HG02885 (cell line): ENCODE results near the gene ISX.

Experiments
- ATAC-seq: cut with Tn5 transposase; IDR thresholded peaks from one replicate; pipeline ENCODE4 v1.9.1; 2021; ENCODE audit warnings: mild to moderate bottlenecking; ENCODE audit not compliant: unreplicated experiment, poor library complexity

ISX gene

DNA sequence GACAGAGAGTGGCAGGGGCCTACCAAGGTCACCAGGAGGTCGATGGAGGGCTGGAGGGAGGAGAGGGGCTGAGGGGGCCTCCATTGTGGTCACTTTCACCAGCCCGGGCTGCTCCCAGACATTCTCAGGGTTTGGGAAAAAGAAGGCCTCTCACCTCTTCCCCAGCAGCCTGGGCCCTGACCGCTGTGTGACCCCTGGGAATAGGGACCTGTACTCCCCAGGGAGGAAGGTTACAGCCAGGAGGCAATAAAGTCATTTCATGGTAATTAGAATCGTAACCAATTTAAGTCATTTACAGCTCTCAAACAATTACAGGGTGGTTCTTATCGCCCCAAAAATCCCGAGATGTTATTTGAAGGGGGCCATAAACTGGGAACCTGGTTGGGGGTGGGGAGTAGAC lies 37.8 kb downstream of the ISX start:
- no peak for ATAC-seq

DNA sequence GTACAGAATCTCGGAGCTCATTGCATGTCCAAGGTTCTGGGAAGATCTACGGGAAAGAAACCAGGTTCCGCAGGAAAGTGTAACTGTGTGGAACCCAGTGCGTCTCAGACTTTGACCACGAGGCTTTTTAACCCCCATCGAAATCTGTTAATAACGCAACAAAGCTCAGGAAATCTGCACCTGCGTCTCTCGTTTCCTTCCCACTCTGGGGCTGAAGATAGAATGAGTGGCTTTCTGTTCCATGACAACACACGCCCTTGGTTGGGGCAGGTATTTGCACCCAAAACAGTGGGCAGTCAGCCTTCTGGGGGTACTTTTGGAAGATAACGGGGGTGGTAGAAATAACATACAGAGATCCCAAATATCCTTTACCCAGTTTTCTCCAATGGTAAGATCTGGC lies 38.5 kb downstream of the ISX start:
- ATAC-seq = no peak

DNA sequence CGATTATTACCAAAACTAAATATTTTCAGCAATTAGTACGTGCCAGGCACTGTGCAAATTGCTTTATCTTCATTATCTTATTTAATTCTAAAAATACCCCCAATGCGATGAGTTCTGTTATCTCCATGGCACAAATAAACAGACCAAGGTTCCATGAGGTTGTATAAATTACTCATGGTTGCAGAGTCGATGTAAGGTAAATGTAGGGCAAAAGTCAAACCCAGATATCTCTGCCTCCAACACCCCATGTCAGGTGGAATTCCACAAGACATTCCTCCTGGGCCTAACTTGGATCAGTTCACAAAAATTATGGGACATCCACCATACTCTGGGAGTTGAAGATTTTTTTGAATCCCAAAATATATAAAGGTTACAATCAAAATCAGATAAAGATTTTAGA lies 43.7 kb downstream of the ISX start:
- ATAC-seq = no peak

DNA sequence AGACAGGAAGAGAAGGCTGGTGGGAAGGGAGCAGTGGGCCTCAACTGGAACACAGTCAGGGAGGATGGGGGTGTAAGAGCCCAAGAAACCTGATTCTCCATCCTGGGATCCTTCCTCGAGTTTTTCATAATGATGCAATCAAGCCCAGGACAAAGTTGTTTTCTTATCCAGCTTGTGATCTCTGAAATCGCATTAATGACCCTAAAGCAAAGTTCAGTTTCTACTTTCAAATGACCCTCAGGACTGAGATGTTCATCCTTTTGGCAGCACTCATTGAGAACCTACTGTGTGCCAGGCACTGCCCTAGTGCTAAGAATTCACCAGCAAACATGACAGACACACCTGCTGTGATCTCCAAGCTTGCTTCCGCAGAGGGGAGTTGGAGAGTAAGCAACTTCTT lies 45.3 kb downstream of the ISX start:
- no peak for ATAC-seq

DNA sequence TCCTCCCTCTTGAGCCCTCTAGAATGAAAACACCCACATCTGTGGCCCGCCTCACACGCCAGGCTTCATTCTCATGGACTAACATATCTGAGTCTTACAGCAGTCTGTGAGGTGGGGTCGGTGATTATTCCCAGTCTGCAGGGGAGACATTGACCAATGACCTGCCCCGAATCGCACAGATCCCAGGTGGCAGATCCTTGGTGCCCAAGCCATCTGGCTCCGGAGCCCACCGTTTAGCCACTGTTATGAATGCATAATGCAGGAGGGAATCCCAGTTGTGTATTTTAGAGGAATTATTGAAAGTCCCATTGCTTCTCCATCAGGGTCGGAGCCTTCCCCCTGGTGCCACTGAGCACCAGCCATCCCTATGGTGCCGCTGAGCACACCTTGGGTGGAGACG lies 47.4 kb downstream of the ISX start:
- ATAC-seq = no peak

DNA sequence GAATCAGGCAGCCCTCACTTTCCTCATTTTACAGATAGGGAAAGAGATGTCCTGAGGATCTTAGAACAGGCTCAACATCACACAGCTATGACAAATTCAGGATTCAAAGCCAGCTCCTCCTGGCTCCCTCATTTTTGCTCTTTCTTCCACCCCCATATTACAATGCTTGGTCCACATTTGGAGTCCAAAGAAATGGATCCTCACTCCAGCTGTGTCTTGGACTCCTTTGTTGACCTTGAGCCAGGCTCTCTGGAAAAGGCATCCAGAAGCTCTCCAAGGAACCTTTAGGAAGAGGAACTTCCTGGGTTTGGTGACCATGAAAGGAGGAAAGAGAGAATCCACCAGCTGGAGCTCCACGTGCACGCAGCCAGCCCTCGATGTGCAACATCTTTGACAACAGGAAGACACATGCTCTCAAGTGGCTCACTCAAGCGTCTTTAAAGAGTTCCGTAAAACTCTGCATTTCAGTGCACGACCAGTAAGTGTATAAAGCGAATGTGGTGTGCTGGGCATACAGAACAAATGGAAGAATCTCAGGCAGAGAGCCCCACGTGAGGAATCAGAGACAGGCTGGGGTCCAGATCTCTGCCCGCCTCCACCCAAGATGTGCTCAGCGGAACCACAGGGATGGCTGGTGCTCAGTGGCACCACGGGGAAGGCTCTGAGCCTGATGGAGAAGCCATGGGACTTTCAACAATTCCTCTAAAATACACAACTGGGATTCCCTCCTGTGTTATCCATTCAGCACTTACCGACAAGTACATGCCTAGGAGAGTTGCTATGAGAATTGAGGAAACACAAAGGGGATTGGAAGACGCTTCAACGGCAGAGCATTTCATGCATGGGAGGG lies 48.4 kb downstream of the ISX start:
- ATAC-seq = no peak

DNA sequence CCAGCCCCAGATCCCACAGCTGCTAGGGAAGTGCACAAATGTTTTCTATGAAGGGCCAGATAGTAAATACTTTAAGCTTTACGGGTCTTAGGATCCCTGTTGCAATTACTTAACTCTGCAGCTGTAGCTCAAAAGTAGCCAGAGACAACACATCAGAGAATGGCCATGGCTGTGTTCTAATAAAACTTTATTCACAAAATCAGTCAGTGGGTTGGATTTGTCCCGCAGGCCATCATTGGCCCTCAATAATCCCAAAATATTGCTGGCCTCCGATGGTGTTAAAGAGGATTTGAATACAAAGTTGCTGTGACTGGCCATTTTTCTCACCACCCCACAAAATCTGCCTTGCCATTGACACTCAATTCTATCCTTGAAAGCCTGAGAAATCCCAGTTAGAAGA lies 49.6 kb downstream of the ISX start:
- no peak for ATAC-seq

DNA sequence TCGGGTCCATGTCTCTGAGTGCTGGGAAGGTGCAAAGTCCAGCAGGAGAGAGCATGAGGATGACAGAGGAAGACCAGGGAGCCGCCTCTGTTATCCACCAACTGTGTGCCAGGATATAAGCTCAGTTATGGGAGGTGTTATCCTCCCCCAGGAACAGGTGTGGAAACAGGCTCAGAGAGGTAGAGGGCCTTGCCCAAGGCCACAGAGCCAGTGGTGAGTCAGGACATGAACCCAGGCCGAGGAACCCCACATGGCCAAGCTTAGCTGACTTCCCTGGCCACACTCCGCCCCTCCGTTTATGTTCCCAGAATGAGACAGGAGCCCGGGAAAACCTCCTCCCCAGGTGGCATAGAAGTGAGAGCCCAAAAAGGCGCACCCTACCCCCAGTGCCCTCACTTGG lies 50.3 kb downstream of the ISX start:
- no peak for ATAC-seq

DNA sequence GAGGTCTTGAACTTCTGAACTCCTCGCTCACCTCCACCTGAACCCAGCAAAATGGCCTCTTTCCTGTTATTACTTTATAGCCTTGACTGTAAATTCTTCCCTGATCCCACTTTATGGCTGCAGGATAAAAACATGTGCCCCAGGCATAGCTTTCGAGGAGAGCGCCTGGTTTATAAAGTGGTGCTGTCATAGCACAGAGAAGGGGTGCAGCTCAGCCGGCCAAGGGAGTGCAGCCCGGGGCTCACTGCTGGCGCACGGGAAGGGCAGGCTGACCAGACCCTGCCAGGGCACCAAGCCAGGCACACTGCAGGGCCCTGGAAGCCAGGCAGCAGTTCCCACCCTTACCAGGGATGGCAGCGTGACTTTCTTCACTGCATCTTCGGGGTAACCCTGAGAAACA lies 50.9 kb downstream of the ISX start:
- ATAC-seq = no peak

DNA sequence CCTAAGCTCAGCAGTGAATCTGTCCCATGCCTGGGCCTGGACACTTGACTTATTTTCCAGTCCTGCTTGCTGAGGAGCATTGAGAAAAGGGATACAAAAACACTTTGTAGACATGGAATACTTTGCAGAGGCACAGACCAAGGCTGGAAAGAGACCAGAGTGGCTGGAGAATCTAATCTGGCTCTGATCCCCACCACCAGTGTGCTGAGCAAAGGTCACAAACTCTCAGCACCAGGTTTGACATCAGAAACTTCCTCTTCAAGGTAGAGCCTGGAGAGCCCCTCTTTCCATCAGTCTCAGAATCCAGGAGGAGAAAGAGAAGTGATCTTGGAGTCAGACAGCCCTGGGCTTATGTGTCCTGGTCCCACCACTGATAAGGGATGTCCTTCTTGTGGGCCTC lies 53.5 kb downstream of the ISX start:
- no peak for ATAC-seq

DNA sequence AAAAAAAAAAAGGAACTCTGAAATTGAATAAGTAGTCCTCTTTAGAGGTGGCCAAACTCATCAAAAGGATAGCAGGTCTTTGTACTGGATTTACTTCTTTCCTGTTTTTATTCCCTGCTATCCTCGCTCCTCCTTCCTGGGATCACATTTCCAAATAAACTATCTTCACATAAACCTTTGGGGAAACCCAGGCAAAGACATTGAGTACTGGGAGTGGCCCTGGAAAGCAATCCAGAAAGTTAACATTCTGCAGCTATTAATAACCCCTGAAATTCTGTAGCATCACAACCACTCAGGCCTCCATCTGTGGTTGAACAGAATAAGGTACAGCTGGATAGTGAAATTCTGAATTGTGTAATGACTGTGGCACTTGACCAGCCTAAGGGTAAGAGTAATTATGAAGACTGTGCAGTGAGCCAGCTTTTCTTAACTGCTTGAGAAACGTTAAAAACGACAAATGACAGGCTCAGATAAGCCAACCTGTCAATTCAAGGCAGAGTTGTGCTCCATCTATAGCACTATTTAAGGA lies 58.8 kb downstream of the ISX start:
- no peak for ATAC-seq

DNA sequence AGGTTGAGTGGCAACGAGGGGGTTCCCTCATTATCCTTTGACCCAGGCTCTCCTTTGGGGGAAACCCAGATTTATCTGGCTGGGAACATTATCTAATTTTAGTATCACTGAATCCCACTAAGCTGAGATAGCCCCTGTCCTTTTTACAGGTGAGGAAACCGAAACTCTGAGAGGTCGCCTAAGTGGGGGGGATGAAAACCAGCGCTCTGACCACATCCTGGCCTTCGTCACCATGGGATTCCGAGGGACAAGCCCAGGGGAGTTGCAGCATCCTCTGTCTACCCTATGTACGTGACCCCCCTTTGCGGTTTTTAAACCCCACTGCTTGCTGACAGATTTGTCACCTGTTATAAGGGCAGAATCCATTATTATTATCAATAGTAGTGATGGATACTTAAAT lies 61.0 kb downstream of the ISX start:
- peak; percentile 60 for ATAC-seq

DNA sequence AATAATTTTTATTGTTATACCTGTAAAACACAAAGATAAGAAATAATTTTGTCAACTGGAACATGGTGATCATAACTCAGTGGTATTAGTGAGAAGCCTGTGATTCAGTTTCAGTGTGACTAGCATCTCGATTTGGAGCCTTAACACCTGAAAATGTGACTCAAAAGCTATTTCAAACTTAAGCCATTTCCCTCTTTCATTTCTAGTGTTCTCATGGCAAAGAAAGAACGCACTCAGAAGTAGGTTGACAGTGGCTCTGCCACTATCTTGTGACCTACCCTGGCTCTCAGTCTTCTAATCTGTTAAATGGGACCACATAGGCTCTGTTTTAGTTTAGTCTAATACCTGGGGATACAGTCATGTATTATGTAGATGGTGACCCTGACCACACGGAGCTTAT lies 62.7 kb downstream of the ISX start:
- ATAC-seq = peak; percentile 53

DNA sequence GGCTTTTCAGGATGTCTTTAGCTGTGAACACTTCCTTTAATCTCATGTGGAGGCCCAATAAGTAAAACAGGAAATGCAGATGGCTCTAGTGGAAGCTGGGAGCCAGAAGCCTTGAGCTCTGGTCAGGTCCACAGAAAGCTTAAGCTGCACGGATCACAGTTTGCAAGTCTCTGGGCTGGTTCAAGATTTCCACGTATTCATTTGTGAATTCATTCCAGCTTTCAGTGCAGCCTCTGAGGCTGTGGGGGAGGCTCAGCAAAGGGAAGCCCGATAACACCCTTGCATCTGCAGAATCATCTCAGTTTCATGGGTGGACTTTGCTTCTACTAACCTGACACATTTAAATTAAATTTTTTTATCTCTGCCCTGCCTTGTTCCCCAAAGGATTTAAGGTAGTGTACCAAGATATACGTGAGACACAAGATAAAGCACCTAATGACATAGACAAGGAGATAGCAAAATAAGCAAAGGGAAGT lies 65.6 kb downstream of the ISX start:
- ATAC-seq = no peak

DNA sequence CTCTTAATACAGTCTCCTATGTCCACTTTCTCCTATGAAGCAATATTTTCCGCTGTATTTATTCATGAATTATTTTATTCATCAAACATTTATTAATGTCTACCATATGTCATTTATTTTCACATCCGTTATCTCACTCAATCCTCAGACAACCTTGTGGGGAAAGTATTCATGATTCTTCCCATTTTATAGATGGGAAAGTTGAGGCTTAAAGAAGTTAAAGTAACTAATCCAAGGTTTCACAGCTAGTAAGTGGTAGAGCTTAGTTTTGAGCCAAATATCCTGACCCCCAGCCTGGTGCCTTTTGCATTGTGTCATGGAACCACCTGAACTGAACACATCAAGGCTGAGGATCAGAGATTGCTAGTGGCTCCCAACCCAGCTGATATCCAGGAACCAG lies 66.6 kb downstream of the ISX start:
- no peak for ATAC-seq

DNA sequence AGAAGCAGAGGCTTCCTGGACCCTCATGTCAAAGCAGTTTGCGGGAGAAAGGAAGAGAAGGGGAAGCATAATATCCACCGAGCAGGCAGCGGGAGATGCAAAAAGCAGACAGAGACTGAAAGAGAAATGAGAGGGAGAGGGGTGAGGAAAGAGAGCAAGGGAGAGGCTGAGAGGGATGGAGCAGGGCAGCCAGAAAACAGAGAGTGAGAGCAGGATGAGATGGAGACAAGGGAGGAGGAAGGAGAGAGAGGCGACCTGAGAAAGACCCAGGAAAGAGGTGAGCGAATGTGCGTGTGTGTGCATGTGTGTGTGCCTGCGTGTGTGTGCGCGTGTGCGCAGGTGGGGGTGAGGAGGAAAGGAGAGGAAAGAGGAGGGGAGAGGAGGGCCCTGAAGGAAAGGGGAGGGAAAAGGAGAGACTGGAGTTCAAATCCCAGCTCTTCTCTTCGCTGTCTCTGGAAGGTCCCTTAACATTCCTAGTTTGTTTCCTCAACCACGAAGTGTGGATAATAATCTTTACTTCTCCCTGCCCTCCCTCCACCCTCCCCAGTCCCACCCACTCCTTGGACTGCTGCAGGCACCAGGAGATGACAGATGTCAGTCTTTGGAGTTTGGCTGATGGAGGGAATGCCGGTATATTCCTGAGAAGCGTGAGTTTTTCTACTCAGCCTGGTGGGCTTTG lies 67.9 kb downstream of the ISX start:
- no peak for ATAC-seq

DNA sequence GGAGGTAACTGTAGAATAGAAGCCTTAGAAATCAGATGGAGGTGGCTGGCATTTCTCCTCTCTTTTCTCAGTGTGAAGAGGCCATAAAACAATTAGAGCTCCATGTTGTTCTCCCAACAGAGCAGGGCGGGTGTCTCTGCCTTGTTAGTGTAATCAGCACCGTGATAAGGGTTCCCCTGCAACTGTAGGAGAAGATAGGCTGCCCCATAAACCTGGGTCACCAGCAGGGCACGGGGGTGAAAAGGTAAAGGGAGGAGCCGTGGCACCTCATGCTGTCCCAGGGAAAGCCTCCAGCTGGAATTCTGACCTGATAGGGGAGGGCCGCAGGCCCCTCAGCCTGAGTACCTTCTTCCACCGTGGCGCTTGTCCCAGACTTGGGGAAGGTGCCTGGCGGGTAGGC lies 68.7 kb downstream of the ISX start:
- ATAC-seq = no peak

DNA sequence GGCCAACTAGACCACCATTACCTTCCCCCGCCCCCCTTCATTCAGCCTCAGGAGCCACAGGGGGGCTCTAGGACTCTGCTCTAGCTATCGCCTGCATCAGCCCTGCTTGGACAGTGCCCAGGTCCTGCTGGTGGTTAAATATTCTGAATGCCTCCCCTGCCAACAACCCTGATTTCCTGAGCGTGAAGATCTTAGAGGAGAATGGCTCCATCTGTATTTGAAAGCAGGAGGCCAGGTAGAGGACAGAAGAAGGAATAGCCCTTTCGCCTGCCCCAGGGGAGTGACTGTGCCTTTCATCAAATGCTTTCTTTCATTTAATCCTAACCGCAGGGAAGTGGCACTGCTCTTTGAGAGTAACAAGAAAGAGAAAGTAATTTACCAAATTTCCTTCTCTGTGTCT lies 69.2 kb downstream of the ISX start:
- no peak for ATAC-seq
